Lower leg skin (tissue), 4 donors: Measurements from ENCODE around the gene ABCD1. TPM values are rescaled to one million over a fixed set of nuclear protein-coding genes. Genes with fewer than 3 reads are reported as not detected.
A peak's percentile ranks its signal among the peaks of the same experiment; 100 is the strongest.

Experiments
- DNase-seq, 2 donors: peaks; one replicate each; pipeline ENCODE4 v3.0.0-alpha.2; 2019; ENCODE audit warnings: low spot score in 2 of 2
- H3K4me3 ChIP-seq: fragments of 200-600 bp; sonication (generic); 2 replicates; pipeline ENCODE4 v1.5.1; 2017; ENCODE audit warnings: mild to moderate bottlenecking, low read depth; ENCODE audit not compliant: poor library complexity, severe bottlenecking
- POLR2A ChIP-seq, 2 donors: fragments of 450-650 bp; IDR thresholded peaks; one replicate each; pipeline ENCODE4 v1.6.1; 2016 to 2017; ENCODE audit warnings: antibody characterized with exemption in 2 of 2, mild to moderate bottlenecking in 1 of 2, moderate library complexity in 1 of 2
- WGBS, 2 donors: methylation state at CpG; one replicate each; pipeline ENCODE4 v1.1.5; 2018; 5-methylcytosine and 5-hydroxymethylcytosine counted together
- intact Hi-C: fragments of 100-400 bp; cut with DNase I; formaldehyde crosslinking; loops from one replicate; pipeline ENCODE4 v1.15.0; 2023; ENCODE audit warnings: low total_unique reads
- total RNA-seq, 4 donors: library from RNA; depleted of rRNA; stranded (reverse); fragments of >200 nt; gene quantifications; one replicate each; pipeline ENCODE4 v1.1.0, GENCODE V29; 2016
- TF ChIP-seq, protein P1 (sequence below), 3 donors: fragments of 450-650 bp; IDR thresholded peaks; one replicate each; pipeline ENCODE4 v1.5.1; 2016; ENCODE audit warnings: antibody characterized with exemption in 3 of 3, mild to moderate bottlenecking in 3 of 3, moderate library complexity in 2 of 3

The ABCD1 gene
- total RNA-seq, 4 donors from 2014 or later = 5.0 to 9.3 (median 7.4) TPM

DNA sequence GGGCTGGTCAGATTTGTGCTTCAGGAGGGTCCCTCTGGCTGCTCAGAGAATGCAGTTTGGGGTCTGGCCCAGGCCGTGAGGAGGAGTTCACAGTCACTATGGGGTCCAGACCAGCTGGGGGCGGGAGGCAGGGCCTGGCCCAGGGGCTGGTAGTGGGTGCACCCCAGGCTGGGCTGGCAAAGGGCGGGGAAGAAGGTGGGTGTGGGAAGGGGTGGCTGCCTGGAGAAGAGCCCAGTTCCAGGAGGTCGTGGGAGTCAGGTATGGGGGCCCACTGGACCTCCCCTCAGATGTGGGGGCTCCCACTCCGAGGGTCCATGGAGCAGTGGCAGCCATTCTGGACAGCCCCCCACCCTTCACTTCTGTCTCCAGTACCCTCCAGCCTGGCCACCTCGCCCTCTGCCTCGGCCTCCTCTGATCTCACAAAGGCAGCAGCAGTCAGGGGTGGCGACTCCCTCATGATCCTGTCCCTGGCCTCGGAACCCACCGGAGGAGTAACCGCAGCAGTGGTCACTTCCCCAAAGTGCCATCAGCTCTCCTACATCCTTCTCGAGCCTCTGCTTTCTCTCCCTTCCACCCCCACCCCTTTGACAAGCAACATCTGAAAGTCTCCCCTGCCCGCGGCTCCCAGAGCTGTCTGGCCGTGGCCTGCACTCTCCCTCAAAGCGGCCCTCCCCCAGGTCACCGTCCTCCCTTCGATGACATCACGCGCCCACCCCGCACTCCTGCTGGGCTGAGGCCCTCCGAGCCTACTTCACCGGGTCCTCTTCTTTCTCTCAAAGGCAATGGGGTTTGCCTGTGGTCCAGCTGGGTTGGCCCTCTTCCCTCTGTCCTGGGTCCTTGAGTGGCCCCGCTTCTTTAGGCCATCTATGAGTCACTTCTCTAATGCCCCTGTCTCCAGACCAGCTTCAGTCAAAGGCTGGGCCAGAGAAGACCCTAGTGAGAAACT, 38.6 kb upstream of the ABCD1 start:
- WGBS, 2 donors = 67 to 80% methylated on average over 15 to 24 of the region's 24 CpGs
- intact Hi-C loops = no loop called here
- H3K4me3 ChIP-seq = no peak overlapping the region
- no peak for TF ChIP-seq POLR2A (IDR thresholded peaks at IDR 0.05)
- TF ChIP-seq, protein P1, sequence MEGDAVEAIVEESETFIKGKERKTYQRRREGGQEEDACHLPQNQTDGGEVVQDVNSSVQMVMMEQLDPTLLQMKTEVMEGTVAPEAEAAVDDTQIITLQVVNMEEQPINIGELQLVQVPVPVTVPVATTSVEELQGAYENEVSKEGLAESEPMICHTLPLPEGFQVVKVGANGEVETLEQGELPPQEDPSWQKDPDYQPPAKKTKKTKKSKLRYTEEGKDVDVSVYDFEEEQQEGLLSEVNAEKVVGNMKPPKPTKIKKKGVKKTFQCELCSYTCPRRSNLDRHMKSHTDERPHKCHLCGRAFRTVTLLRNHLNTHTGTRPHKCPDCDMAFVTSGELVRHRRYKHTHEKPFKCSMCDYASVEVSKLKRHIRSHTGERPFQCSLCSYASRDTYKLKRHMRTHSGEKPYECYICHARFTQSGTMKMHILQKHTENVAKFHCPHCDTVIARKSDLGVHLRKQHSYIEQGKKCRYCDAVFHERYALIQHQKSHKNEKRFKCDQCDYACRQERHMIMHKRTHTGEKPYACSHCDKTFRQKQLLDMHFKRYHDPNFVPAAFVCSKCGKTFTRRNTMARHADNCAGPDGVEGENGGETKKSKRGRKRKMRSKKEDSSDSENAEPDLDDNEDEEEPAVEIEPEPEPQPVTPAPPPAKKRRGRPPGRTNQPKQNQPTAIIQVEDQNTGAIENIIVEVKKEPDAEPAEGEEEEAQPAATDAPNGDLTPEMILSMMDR (IDR thresholded peaks at IDR 0.05) = no peak
- DNase-seq = no peak

DNA sequence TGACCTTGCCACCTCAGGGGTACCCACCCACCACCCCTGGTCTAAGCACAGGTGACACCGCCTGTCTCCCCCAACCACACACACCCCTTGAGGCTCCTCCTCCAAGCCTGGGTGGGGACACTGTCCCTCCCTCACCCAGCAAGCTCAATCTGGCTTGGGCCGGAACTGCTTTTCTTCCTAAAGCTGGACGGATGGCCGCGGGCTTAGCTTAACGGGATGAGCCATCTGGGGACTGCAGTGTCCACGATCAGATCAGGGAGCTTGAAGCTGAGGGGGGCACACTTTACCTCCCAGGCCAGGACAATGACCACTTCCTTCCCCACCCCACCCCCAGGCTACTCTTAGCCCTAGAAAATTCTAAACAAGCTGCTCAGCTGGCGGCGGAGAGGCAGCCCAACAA, 37.9 kb upstream of the ABCD1 start:
- TF ChIP-seq, protein P1 (IDR thresholded peaks at IDR 0.05) = no peak
- TF ChIP-seq POLR2A (IDR thresholded peaks at IDR 0.05) = no peak
- 0 to 50% methylated on average over 1 to 9 of the region's 9 CpGs for WGBS, 2 donors
- DNase-seq = no peak
- H3K4me3 ChIP-seq = no peak overlapping the region
- intact Hi-C loops = no loop called here

DNA sequence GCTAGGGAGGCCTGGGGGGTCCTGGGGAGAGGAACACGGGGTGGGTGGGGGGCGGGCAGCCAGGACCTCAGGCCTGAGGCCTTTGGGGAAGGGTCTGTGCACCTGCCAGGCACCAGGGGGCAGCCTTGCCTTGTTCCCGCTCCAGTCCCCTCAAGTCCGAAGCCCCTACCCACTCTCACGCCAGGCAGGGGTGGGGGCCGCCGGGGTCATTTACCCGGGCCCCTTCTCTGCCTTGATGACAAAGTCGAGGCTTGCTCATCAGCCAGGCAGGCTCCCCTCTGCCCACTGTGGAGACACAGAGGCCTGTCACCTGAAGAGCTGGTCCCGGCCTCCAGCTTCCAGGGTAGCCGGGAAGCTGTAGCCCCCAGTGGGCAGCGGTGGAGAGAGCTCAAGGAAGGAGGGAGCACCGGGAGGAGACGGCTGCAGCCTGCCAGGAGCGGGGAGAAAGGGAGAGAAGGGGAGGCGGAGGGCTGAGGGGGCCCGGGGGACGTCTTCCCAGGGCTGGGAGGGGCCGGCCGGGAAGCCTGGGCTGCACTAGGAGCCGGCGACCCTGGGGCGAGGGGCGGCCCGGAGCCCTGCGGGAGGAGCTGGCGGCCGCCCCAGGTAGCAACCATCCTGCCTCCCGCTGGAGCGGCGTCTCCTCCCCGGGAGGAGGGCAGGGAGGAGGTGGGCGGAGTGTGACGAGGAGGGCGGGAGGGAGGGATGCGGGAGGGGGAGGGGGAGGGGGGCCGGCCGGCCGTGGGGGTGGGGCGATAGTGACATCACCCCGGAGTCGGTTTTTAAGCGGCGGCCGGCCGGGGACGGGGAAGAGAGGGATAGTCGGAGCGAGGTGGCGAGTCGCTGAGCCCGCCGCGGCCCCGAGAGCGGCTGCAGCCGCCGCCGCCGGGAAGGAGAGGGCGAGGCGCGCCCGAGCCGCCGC, 37.3 kb upstream of the ABCD1 start, which contains the start of gene SLC6A8:
SLC6A8 (plus strand) TSS at position 806 of the 919 bp plus-strand sequence. CDS start 649 bp downstream, outside the sequence.
- TF ChIP-seq, protein P1 (IDR thresholded peaks at IDR 0.05) = no peak
- no peak for TF ChIP-seq POLR2A (IDR thresholded peaks at IDR 0.05)
- peak; percentile 40 to 92 for DNase-seq
- H3K4me3 ChIP-seq = peak within 1 kb of the TSS; percentile 20
- WGBS, 2 donors = 1 to 39% methylated on average over 29 to 31 of the region's 66 CpGs
- intact Hi-C loops = no loop called here

DNA sequence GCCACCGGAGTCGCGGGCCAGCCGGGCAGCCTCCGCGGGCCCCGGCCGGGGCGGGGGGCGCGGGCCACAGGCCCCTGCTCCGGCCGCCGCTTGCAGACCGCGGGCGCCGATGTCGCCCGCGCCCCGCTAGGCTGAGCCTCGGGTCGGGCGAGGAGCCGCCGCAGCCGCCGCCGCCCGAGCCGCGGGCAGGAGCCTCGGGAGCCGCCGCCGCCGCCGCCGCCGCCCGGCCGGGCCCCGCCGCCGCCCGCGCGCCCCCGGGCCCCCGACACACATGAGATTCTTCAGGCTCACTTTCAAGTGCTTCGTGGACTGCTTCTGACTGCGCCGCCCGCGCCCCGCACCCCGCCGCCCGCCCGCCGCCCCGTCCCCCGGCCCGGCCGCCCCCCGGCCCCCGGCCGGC, 36.6 kb upstream of the ABCD1 start:
- DNase-seq = no peak
- TF ChIP-seq, protein P1 (IDR thresholded peaks at IDR 0.05) = no peak
- no peak for TF ChIP-seq POLR2A (IDR thresholded peaks at IDR 0.05)
- H3K4me3 ChIP-seq = no peak overlapping the region
- WGBS, 2 donors = 73% methylated on average over 6 of the region's 69 CpGs; no CpG with 5 or more reads in 1 of the 2 donors
- intact Hi-C loops = no loop called here

DNA sequence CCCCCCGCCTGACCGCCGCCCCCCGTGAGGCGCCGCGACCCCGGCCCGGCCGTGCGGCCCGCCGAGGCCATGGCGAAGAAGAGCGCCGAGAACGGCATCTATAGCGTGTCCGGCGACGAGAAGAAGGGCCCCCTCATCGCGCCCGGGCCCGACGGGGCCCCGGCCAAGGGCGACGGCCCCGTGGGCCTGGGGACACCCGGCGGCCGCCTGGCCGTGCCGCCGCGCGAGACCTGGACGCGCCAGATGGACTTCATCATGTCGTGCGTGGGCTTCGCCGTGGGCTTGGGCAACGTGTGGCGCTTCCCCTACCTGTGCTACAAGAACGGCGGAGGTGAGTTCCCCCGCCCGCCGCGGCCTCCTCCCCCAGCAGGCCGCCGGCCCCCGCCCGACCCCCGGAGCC, 36.1 kb upstream of the ABCD1 start:
- H3K4me3 ChIP-seq = peak overlapping the region; percentile 20
- TF ChIP-seq, protein P1 (IDR thresholded peaks at IDR 0.05) = no peak
- TF ChIP-seq POLR2A (IDR thresholded peaks at IDR 0.05) = no peak
- intact Hi-C loops = no loop called here
- no peak for DNase-seq
- WGBS, 2 donors = 63% methylated on average over 8 of the region's 57 CpGs; no CpG with 5 or more reads in 1 of the 2 donors
